ENCODE results near the gene WDR88. TPM values are rescaled to one million over a fixed set of nuclear protein-coding genes. Genes with fewer than 3 reads are reported as not detected.
"Not testable (repeated sequence)": the region's sequence is repeated elsewhere in the genome, so short reads cannot be mapped to it uniquely, and the experiment has no call there.

WDR88 gene
- total RNA-seq, 4 donors from 2014 or later = not detected

- Histone ChIP-seq H3K36me3 (no peaks in the 10 kb centered on the region), H3K27me3 (no peaks in the 10 kb centered on the region), H3K4me1 (no peaks in the 10 kb centered on the region), H3K4me3 (no peak overlapping the region), H3K27ac (no peak overlapping the region), H3K9me3 (no peaks in the 10 kb centered on the region)
- TF ChIP-seq EP300 (IDR thresholded peaks at IDR 0.05; ENCODE audit: low read depth) (no peak), CTCF (IDR thresholded peaks at IDR 0.05) (no peak), POLR2A (IDR thresholded peaks at IDR 0.05) (no peak), POLR2AphosphoS5 (IDR thresholded peaks at IDR 0.05) (no peak)
- intact Hi-C loops (cut with DNase I; ENCODE audit: low total_unique reads) (no loop called here), in situ Hi-C loops (cut with MboI; ENCODE audit: low pct_ligation_motif_present in 1 of 4, low pct_unique_long_range_greater_than_20kb in 1 of 4, low sequenced_read_pairs in 3 of 4) (no loop called here)
- 87% methylated on average over 9 of the region's 9 CpGs; no CpG with 5 or more reads in 1 of the 2 donors for WGBS, 2 donors (ENCODE audit: low coverage in 1 of 2)
- no peak for DNase-seq
Measured at GRCh38 chr19:33207903-33208302, 76.0 kb downstream of the WDR88 start.

GRCh38 chr19:33208371-33208895 lies 76.5 kb downstream of the WDR88 start:
- no peak for DNase-seq
- in situ Hi-C loops (cut with MboI; ENCODE audit: low pct_ligation_motif_present in 1 of 4, low pct_unique_long_range_greater_than_20kb in 1 of 4, low sequenced_read_pairs in 3 of 4) = no loop called here
- Histone ChIP-seq H3K4me3 (no peak overlapping the region), H3K27me3 (no peaks in the 10 kb centered on the region), H3K9me3 (no peaks in the 10 kb centered on the region), H3K27ac (no peak overlapping the region), H3K4me1 (no peaks in the 10 kb centered on the region), H3K36me3 (no peaks in the 10 kb centered on the region)
- no peak for TF ChIP-seq POLR2A (IDR thresholded peaks at IDR 0.05)
- TF ChIP-seq POLR2AphosphoS5 (IDR thresholded peaks at IDR 0.05) = no peak
- TF ChIP-seq CTCF (IDR thresholded peaks at IDR 0.05) = no peak
- no peak for TF ChIP-seq EP300 (IDR thresholded peaks at IDR 0.05; ENCODE audit: low read depth)
- 54 to 72% methylated on average over 3 to 11 of the region's 11 CpGs for WGBS, 2 donors (ENCODE audit: low coverage in 1 of 2)
- intact Hi-C loops (cut with DNase I; ENCODE audit: low total_unique reads) = no loop called here

- in situ Hi-C loops (cut with MboI; ENCODE audit: low pct_ligation_motif_present in 1 of 4, low pct_unique_long_range_greater_than_20kb in 1 of 4, low sequenced_read_pairs in 3 of 4) = no loop called here
- WGBS, 2 donors (ENCODE audit: low coverage in 1 of 2) = 81% methylated on average over 24 of the region's 24 CpGs; no CpG with 5 or more reads in 1 of the 2 donors
- DNase-seq = no peak
- intact Hi-C loops (cut with DNase I; ENCODE audit: low total_unique reads) = no loop called here
- Histone ChIP-seq H3K27me3 (no peaks in the 10 kb centered on the region), H3K4me3 (no peak overlapping the region), H3K36me3 (no peaks in the 10 kb centered on the region), H3K27ac (no peak overlapping the region), H3K9me3 (no peaks in the 10 kb centered on the region), H3K4me1 (no peaks in the 10 kb centered on the region)
- TF ChIP-seq EP300 (IDR thresholded peaks at IDR 0.05; ENCODE audit: low read depth) = no peak
- no peak for TF ChIP-seq CTCF (IDR thresholded peaks at IDR 0.05)
- TF ChIP-seq POLR2AphosphoS5 (IDR thresholded peaks at IDR 0.05) = no peak
Measured at GRCh38 chr19:33208904-33209849, 77.3 kb downstream of the WDR88 start.

GRCh38 chr19:33209850-33210230 lies 77.9 kb downstream of the WDR88 start:
- DNase-seq; H3K27me3 ChIP-seq; H3K4me3 ChIP-seq; H3K4me1 ChIP-seq; H3K36me3 ChIP-seq; in situ Hi-C loops (cut with MboI; ENCODE audit: low pct_ligation_motif_present in 1 of 4, low pct_unique_long_range_greater_than_20kb in 1 of 4, low sequenced_read_pairs in 3 of 4); H3K9me3 ChIP-seq; intact Hi-C loops (cut with DNase I; ENCODE audit: low total_unique reads); H3K27ac ChIP-seq: not testable (repeated sequence)
- 72 to 93% methylated on average over 2 to 7 of the region's 7 CpGs for WGBS, 2 donors (ENCODE audit: low coverage in 1 of 2)

Data from transverse colon (tissue), 4 donors.